T-helper 1 cell treated with Interleukin-12 subunit alpha and Interleukin-12 subunit beta and Interleukin-4 antibody, amounts not matched to agents 30 ng/mL and 1 ng/mL, for 36 hours (primary cell): Measurements from ENCODE around the gene RTKN. TPM values are rescaled to one million over a fixed set of nuclear protein-coding genes. Genes with fewer than 3 reads are reported as not detected.

ENCODE experiments used
- intact Hi-C: fragments of 100-400 bp; cut with micrococcal nuclease; formaldehyde crosslinking; loops from one replicate; pipeline ENCODE4 v1.15.1; 2024
- total RNA-seq: library from RNA; stranded (reverse); gene quantifications from 2 replicates; pipeline ENCODE4 v1.2.3, GENCODE V29; 2022

Gene RTKN
- total RNA-seq, 1 donor from 2014 or later = 3.7 TPM

DNA sequence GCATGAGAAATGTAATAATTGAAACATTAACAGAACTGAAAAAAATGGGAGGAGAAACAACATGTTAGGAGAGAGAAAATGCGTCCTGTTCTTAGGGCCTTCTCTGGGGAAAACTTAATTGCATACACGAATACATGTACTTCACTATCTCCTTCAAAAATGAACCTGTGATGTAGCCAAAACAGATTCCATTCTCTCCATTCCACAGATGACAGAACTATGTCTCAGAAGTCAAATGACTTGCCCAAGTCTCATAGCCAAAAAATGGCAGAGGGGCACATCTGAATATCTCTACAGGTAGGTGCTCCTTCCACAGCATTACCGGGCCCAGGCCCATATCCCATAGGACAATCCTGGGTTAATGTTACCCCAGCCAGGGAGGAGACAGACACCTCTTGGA lies 57.7 kb downstream of the RTKN start:
- intact Hi-C loops = no loop called here

DNA sequence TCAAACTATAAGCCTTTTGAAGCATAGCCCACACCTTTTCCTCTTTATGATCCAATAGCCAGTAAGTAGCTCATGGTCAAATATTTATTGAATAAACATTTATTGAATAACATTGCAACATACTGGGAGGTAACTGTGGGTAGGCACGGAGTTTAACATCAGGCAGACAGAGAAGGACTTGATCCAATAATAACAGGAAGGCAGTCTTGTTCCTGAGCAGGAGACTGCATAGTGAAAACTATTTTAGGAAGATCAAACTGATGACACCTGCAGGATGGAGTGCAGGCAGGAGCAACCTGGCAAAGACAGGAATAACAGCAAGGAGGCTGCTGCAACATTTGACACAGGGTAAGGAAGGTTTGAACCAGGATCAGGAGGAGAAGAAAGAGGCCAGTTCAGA lies 58.5 kb downstream of the RTKN start:
- intact Hi-C loops = no loop called here

- intact Hi-C loops = no loop called here
Measured at GRCh38 chr2:74381751-74382150, 60.0 kb downstream of the RTKN start.

DNA sequence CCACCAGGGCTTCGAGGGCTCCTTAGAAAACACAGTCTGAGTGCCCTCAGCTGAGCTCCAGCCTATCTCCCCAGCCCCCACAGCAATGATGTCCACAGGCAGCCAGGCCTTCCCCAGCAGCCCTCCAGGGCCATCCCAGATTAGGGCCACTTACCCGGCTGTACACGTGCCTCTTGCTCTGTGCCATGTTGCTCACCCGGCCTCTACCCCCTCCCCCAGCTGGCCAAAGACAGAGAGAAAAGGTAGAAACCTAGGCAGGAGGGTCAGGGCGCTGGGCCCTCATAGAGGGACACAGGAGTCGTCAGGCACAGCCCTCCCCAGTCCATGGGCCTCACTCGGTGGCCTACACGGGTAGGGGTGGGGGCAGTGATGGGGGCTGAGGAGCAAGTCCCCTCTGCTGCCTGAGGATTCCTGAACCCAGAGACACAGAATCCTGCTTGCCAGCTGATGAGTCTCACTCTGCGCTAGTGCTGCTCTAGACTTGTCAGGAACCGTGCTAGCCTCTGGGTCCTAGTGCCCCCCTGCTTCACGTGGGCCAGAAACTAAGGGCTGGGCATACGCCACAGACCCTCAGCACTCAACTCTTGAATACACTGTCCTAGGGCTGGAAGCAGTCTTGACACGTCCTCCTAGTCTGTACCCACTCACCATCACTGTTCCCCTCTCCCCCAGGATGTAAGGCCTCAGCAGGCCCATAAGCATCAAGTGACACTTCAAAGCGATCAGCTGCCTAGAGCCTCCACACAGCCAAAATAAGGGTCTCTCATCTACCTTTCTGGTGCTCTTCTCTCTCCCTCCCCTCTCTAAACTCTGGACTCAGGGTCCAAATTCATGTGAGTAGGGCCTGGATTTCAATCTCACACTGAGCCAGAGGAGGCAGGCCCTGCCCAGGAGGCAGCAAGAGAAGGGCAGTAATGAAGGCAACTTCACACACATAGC lies 61.6 kb downstream of the RTKN start, which contains the start of gene DCTN1:
TSS of gene DCTN1 (minus strand) at position 461 of the 939 bp plus-strand sequence. CDS start at position 187, 274 bp downstream.
- intact Hi-C loops = loop anchor here (1.0 kb wide), 1 partner anchor 11 kb away; no protein-coding TSS in a partner anchor

DNA sequence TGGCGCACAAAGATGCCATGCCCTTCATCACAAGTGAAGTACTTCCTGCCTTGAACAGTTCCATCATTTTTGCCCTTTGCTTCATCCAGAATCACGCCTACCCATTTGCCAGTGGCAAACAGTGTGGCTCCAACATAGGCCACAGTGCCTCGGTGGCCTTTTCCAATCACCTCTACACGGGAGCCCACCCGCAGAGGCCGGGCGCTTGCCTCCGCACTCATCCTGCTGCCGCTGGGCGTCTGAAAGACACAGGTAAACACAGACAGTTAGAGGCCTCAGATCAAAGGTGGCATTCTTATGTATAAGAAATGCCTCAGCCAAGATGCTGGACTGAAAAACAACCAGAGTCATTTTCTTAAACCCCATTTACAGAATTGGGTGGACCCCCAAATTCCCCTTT lies 63.7 kb downstream of the RTKN start:
- intact Hi-C loops = no loop called here

DNA sequence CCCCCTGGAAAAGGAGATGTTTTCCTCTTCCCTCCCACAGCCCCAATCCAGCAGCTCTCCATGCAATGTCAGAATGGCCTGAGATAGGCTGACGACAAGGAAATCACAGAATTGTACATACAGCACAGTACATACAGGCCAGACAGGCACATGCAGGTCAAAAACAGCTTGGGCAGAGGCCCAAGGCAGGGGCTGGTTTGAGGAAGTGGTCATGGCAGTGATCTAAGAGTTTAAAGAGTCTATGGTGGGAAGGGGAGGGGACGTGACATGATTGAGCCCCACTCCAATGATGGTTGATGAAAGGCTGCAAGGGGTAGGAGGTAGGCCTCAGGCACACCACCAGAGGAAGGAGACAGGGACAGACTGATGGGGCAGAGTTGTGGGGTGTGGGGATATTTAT lies 65.9 kb downstream of the RTKN start:
- intact Hi-C loops = no loop called here

Other genes starting within 250 kb of the RTKN start
- 248 and 257 TPM in 2 replicates for gene MTHFD2, start 243.3 kb downstream of the RTKN start, total RNA-seq
- 2.6 and 3.7 TPM in 2 replicates for gene SLC4A5, start 98.5 kb downstream of the RTKN start, total RNA-seq
- gene DCTN1, start 61.6 kb downstream of the RTKN start, total RNA-seq = 110 and 111 TPM in 2 replicates
- gene C2orf81, start 20.3 kb downstream of the RTKN start, total RNA-seq = 3.5 and 3.9 TPM in 2 replicates
- 57.2 and 60.2 TPM in 2 replicates for gene WDR54, start 20.2 kb downstream of the RTKN start, total RNA-seq
- 52.2 and 52.8 TPM in 2 replicates for gene INO80B, start 13.2 kb upstream of the RTKN start, total RNA-seq
- gene WBP1, start 16.5 kb upstream of the RTKN start, total RNA-seq = 49.4 and 56.6 TPM in 2 replicates
- gene MOGS, start 23.4 kb upstream of the RTKN start, total RNA-seq = 77.3 and 82.5 TPM in 2 replicates
- 111 and 121 TPM in 2 replicates for gene MRPL53, start 30.7 kb upstream of the RTKN start, total RNA-seq
- 38.1 and 43.9 TPM in 2 replicates for gene CCDC142, start 41.1 kb upstream of the RTKN start, total RNA-seq
- gene TTC31, start 41.1 kb upstream of the RTKN start, total RNA-seq = 47.9 and 48.3 TPM in 2 replicates
- 0.42 and 0.98 TPM in 2 replicates for gene LBX2, start 57.7 kb upstream of the RTKN start, total RNA-seq
- 36.4 and 44.7 TPM in 2 replicates for gene PCGF1, start 65.8 kb upstream of the RTKN start, total RNA-seq
- gene TLX2, start 72.5 kb upstream of the RTKN start, total RNA-seq = 1.2 and 1.6 TPM in 2 replicates
- 0.47 and 0.56 TPM in 2 replicates for gene DQX1, start 84.3 kb upstream of the RTKN start, total RNA-seq
- gene AUP1, start 87.8 kb upstream of the RTKN start, total RNA-seq = 155 and 156 TPM in 2 replicates
- 60.0 and 61.5 TPM in 2 replicates for gene HTRA2, start 88.0 kb upstream of the RTKN start, total RNA-seq
- gene LOXL3, start 112.0 kb upstream of the RTKN start, total RNA-seq = 0.78 and 0.98 TPM in 2 replicates
- gene DOK1, start 112.8 kb upstream of the RTKN start, total RNA-seq = 47.5 and 51.8 TPM in 2 replicates
- not detected in 2 replicates for gene M1AP, start 206.4 kb upstream of the RTKN start, total RNA-seq
- 3.1 and 5.5 TPM in 2 replicates for gene SEMA4F, start 212.3 kb upstream of the RTKN start, total RNA-seq